HS-5 (cell line): ENCODE data around the gene PRKAA1.
A peak's percentile ranks its signal among the peaks of the same experiment; 100 is the strongest.
"Not testable (repeated sequence)": the region's sequence is repeated elsewhere in the genome, so short reads cannot be mapped to it uniquely, and the experiment has no call there.

Experiments used
- DNase-seq: peaks from one replicate; pipeline ENCODE4 v3.0.0-alpha.2; 2012; ENCODE audit warnings: low read depth

Gene PRKAA1

DNA sequence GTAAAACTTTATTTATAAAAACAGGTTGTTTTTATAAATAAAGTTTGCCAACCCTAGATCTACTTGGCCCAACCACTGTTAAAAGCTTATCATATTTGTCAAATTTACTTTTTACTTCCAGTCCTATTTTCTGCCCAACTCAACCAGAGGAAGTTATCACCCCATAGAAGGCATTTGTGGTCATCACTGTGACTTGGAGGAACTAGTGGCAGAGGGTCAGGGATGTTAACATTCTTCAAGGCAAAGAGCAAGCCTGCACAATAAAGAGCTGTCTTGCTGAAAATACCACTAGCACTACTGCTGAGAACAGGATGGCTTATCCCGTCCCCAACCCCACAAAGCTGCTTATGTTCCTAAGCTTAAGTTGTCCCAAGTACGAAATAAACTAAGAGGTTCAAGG, 64.7 kb downstream of the PRKAA1 start:
- DNase-seq: no peak

- DNase-seq: not testable (repeated sequence)
Observed at GRCh38 chr5:40722497-40722911, 75.7 kb downstream of the PRKAA1 start.

- no peak for DNase-seq
Observed at GRCh38 chr5:40720069-40720468, 78.1 kb downstream of the PRKAA1 start.

DNA sequence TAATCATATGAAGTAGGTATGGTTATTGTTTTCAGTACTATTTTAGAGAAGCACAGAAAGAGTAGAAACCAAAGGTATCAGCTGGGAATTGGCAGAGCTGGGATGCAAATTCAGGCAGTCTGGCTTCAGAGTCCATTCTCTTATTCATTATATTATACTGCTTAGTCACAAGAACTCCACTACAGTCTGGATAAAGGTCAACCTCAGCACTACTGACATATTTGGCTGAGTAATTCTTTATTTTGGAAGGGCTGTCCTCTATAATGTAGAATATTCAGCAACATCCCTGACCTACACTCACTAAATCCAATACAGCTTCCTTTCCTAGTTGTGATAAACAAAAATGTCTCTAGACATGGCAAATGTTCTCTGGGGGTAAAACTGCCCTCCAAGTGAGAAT, 80.9 kb downstream of the PRKAA1 start:
- peak; percentile 41 for DNase-seq

DNA sequence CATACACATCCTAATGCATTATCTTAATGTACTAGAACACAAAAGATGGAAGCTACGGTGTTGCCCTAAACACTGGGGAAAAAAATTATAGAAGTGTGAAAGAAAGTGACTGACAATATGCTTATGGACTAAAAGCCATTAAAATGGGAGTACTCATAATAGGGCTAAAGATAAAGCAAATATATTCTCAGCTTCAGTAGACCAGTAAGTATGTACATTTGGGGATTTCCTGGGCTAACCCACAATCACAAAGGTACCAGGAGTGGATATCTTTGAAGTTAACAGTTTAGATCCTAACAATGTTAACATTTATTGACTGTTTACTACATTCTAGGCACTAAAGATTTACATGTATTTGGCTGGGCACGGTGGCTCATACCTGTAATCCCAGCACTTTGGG, 81.6 kb downstream of the PRKAA1 start:
- DNase-seq: no peak

GRCh38 chr5:40716000-40716399, 82.2 kb downstream of the PRKAA1 start:
- DNase-seq: no peak

DNA sequence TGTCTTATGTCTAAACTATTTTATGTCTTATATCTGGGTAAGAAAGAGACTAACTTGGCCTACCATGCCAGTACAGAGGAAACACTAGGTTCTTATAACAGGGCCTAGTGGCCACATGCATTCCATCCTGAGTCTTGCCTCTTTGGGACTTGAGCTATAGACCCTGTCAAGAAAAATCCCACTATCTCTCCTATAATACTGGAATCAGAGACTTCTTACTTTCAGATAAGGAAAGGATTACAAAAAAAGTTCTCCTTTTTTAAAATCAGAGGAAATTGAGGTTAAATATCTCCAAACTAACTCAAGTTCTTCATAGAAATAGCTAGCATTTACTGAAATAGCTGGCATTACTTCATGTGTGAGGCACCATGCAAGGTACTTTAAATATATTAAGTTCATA, 84.2 kb downstream of the PRKAA1 start:
- no peak for DNase-seq

GRCh38 chr5:40710575-40710974, 87.6 kb downstream of the PRKAA1 start:
- DNase-seq: not testable (repeated sequence)
